Measurements from ENCODE around the gene UBASH3A. TPM values are rescaled to one million over a fixed set of nuclear protein-coding genes. Genes with fewer than 3 reads are reported as not detected.
"Not testable (repeated sequence)": the region's sequence is repeated elsewhere in the genome, so short reads cannot be mapped to it uniquely, and the experiment has no call there.

The UBASH3A gene
- total RNA-seq, 2 experiments from 2014 or later, result 59.7 to 60.8 TPM

DNA sequence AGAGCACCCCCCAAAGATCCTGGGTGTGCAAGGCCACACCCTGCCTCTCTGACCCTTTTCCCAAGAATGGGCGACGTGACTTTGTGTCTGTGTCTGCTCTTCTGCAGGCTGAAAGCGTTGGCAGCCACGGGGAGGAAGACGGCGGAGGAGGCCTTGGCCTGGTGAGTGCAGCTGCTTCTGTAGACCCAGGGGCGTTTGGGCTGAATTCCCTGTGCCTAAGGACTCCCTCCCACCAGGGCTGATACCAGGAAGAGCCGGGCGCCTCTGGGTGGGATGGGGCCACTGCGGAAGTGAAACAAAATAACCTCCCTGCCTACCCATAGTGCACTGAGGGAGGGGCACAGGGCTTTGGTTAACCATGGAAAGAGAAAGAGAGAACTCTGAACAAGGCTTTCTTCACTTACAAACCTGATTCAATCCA is 2.5 kb downstream of the UBASH3A start:
- intact Hi-C loops (cut with DNase I, micrococcal nuclease), result loop anchor here (1.0 to 2.0 kb wide), 2 partner anchors 9 to 19 kb away; no protein-coding TSS in a partner anchor
- CTCF ChIA-PET, result no interaction called here
- Histone ChIP-seq H3K36me3 (ENCODE audit: insufficient read depth, low read length) (peaks cover 43% of the 10 kb centered on the region), H3K9me3 (ENCODE audit: control insufficient read depth in 1 of 2, insufficient read depth in 1 of 2, low read length in 2 of 2) (peaks cover 0 to 8% of the 10 kb centered on the region in 2 experiments), H3K4me1 (ENCODE audit: insufficient read depth, low read length) (peaks cover 70% of the 10 kb centered on the region), H3K27me3 (ENCODE audit: control insufficient read depth in 1 of 2, insufficient read depth in 2 of 2, low read length in 2 of 2) (no peaks in the 10 kb centered on the region), H3K4me3 (ENCODE audit: low read length) (peak overlapping the region; percentile 78), H3K27ac (ENCODE audit: low read depth in 1 of 2, low read length in 2 of 2) (peak overlapping the region; percentile 79 to 85)
- Mint-ChIP-seq H3K4me3 (peak overlapping the region; percentile 92), H3K4me1 (ENCODE audit: low read depth) (peaks cover 72% of the 10 kb centered on the region), H3K36me3 (ENCODE audit: low read depth) (peaks cover 44% of the 10 kb centered on the region), H3K27me3 (no peaks in the 10 kb centered on the region), H3K9me3 (peaks cover 7% of the 10 kb centered on the region), H3K27ac (peak overlapping the region; percentile 96)
- peak in 13 of 14 experiments; percentile 21 to 86 (median 41) for DNase-seq
- ATAC-seq (ENCODE audit: poor library complexity), result peak; percentile 53
- TF ChIP-seq, protein P1, sequence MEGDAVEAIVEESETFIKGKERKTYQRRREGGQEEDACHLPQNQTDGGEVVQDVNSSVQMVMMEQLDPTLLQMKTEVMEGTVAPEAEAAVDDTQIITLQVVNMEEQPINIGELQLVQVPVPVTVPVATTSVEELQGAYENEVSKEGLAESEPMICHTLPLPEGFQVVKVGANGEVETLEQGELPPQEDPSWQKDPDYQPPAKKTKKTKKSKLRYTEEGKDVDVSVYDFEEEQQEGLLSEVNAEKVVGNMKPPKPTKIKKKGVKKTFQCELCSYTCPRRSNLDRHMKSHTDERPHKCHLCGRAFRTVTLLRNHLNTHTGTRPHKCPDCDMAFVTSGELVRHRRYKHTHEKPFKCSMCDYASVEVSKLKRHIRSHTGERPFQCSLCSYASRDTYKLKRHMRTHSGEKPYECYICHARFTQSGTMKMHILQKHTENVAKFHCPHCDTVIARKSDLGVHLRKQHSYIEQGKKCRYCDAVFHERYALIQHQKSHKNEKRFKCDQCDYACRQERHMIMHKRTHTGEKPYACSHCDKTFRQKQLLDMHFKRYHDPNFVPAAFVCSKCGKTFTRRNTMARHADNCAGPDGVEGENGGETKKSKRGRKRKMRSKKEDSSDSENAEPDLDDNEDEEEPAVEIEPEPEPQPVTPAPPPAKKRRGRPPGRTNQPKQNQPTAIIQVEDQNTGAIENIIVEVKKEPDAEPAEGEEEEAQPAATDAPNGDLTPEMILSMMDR (IDR thresholded peaks at IDR 0.05), result no peak
- POLR2A ChIA-PET, result interaction anchor here (0.6 to 5.8 kb wide), 3 partner anchors 15 to 492 kb away, joined by 3 to 208 read pairs (median 4); no protein-coding TSS in a partner anchor

DNA sequence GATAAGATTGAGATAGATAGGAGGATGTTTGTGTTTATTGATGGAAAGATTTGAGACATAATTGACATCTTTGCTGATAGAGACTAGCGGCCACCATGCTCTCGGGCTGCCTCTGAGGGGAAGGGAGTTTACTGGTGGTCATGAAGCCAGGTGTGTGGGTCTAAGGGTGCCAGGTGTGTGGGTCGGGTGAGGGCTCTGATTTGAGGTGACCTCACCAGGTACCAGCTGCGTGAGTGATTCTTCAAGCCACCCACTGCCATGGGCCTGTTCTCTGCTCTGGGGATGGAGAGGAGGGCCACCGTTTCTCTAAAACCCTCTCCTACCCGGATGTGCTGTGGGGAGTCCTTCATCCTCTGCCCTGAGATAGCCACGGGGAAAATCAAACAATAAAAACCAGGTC is 3.2 kb downstream of the UBASH3A start:
- peak overlapping the region; percentile 79 to 85 for H3K27ac ChIP-seq (ENCODE audit: low read depth in 1 of 2, low read length in 2 of 2)
- no peak for DNase-seq

DNA sequence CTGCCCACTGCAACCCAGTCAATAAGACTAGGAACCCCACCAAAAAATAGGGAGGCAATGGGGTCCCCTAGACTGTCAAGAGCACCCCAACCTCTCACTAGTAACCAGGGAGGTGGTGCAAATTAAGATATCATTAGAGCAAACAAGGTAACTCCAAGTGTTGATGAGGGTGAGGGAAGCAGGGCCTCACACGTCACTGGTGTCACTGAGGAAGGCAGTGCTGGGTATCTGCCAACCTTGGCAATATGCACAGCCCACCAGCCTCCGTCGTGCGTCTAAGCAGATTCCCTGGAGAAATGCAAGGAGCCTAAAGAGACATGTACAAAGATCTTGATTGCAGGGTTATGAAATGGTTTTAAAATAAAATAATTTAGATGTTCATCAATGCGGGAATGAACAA is 3.8 kb downstream of the UBASH3A start:
- peak overlapping the region; percentile 79 to 85 for H3K27ac ChIP-seq (ENCODE audit: low read depth in 1 of 2, low read length in 2 of 2)
- peaks cover 71% of the 10 kb centered on the region for H3K4me1 ChIP-seq (ENCODE audit: insufficient read depth, low read length)
- peak overlapping the region; percentile 78 for H3K4me3 ChIP-seq (ENCODE audit: low read length)
- TF ChIP-seq, protein P1 (IDR thresholded peaks at IDR 0.05), result no peak
- intact Hi-C loops (cut with DNase I, micrococcal nuclease), result loop anchor here in 1 of 2 experiments (2.0 kb wide), 1 partner anchor 17 kb away; no protein-coding TSS in a partner anchor
- H3K36me3 ChIP-seq (ENCODE audit: insufficient read depth, low read length), result peaks cover 56% of the 10 kb centered on the region
- H3K4me3 Mint-ChIP-seq, result peak overlapping the region; percentile 92
- peaks cover 62% of the 10 kb centered on the region for H3K4me1 Mint-ChIP-seq (ENCODE audit: low read depth)
- ChIA-PET CTCF (interaction anchor here (1.2 kb wide), 1 partner anchor 26 kb away, joined by 3 read pairs; no protein-coding TSS in a partner anchor), POLR2A (interaction anchor here (2.8 kb wide), 1 partner anchor 14 kb away, joined by 19 read pairs; no protein-coding TSS in a partner anchor)
- peak in 1 of 14 experiments; percentile 2 for DNase-seq
- no peaks in the 10 kb centered on the region for H3K27me3 Mint-ChIP-seq
- no peaks in the 10 kb centered on the region for H3K27me3 ChIP-seq (ENCODE audit: control insufficient read depth in 1 of 2, insufficient read depth in 2 of 2, low read length in 2 of 2)
- no peaks in the 10 kb centered on the region for H3K9me3 ChIP-seq (ENCODE audit: control insufficient read depth in 1 of 2, insufficient read depth in 1 of 2, low read length in 2 of 2)
- ATAC-seq (ENCODE audit: poor library complexity), result no peak
- H3K27ac Mint-ChIP-seq, result peak overlapping the region; percentile 96
- peaks cover 44% of the 10 kb centered on the region for H3K36me3 Mint-ChIP-seq (ENCODE audit: low read depth)
- H3K9me3 Mint-ChIP-seq, result no peaks in the 10 kb centered on the region

More for the DNA sequence above, 3.2 kb downstream of the UBASH3A start:
- Histone ChIP-seq H3K4me1 (ENCODE audit: insufficient read depth, low read length) (peaks cover 71% of the 10 kb centered on the region), H3K27me3 (ENCODE audit: control insufficient read depth in 1 of 2, insufficient read depth in 2 of 2, low read length in 2 of 2) (no peaks in the 10 kb centered on the region), H3K4me3 (ENCODE audit: low read length) (peak overlapping the region; percentile 78), H3K9me3 (ENCODE audit: control insufficient read depth in 1 of 2, insufficient read depth in 1 of 2, low read length in 2 of 2) (peaks cover 0 to 2% of the 10 kb centered on the region in 2 experiments), H3K36me3 (ENCODE audit: insufficient read depth, low read length) (peaks cover 50% of the 10 kb centered on the region)
- TF ChIP-seq, protein P1 (IDR thresholded peaks at IDR 0.05), result no peak
- no peak for ATAC-seq (ENCODE audit: poor library complexity)
- Mint-ChIP-seq H3K36me3 (ENCODE audit: low read depth) (peaks cover 44% of the 10 kb centered on the region), H3K9me3 (peaks cover 2% of the 10 kb centered on the region), H3K4me1 (ENCODE audit: low read depth) (peaks cover 66% of the 10 kb centered on the region), H3K27ac (peak overlapping the region; percentile 96), H3K27me3 (no peaks in the 10 kb centered on the region), H3K4me3 (peak overlapping the region; percentile 92)
- ChIA-PET CTCF (no interaction called here), POLR2A (interaction anchor here (5.8 kb wide), 1 partner anchor 14 kb away, joined by 208 read pairs; no protein-coding TSS in a partner anchor)
- intact Hi-C loops (cut with DNase I, micrococcal nuclease), result loop anchor here (1.0 to 2.0 kb wide), 2 partner anchors 8 to 18 kb away; no protein-coding TSS in a partner anchor

DNA sequence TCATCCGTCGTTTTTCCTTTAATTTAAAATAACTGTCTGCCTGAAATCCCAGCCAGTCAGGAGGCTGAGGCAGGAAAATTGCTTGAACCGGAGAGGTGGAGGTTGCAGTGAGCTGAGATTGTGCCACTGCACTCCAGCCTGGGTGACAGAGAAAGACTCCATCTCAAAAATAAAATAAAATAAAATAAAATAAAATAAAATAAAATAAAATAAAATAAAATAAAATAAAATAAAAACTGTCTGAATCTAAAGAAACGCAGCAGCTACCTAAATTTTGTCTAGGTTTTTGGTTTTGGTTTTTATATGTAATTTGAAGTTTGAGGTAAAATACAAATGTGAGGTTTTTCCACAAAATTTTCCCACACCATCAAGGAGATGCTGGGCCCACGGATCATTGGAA is 5.0 kb downstream of the UBASH3A start:
- H3K9me3 ChIP-seq (ENCODE audit: control insufficient read depth in 1 of 2, insufficient read depth in 1 of 2, low read length in 2 of 2); H3K9me3 Mint-ChIP-seq; H3K27me3 ChIP-seq (ENCODE audit: control insufficient read depth in 1 of 2, insufficient read depth in 2 of 2, low read length in 2 of 2); DNase-seq; ATAC-seq (ENCODE audit: poor library complexity); H3K4me3 ChIP-seq (ENCODE audit: low read length); H3K27me3 Mint-ChIP-seq; H3K27ac ChIP-seq (ENCODE audit: low read depth in 1 of 2, low read length in 2 of 2); intact Hi-C loops (cut with DNase I, micrococcal nuclease): not testable (repeated sequence)
- Mint-ChIP-seq H3K4me3 (peak overlapping the region; percentile 65), H3K27ac (peak overlapping the region; percentile 96), H3K4me1 (ENCODE audit: low read depth) (peaks cover 62% of the 10 kb centered on the region), H3K36me3 (ENCODE audit: low read depth) (peaks cover 41% of the 10 kb centered on the region)
- CTCF ChIA-PET, result interaction anchor here (1.8 kb wide), 1 partner anchor 16 kb away, joined by 8 read pairs; no protein-coding TSS in a partner anchor
- Histone ChIP-seq H3K36me3 (ENCODE audit: insufficient read depth, low read length) (peaks cover 68% of the 10 kb centered on the region), H3K4me1 (ENCODE audit: insufficient read depth, low read length) (peaks cover 72% of the 10 kb centered on the region)
- POLR2A ChIA-PET, result interaction anchor here (1.7 to 4.3 kb wide), 3 partner anchors 10 to 17 kb away, joined by 5 to 19 read pairs (median 13); no protein-coding TSS in a partner anchor

All from CD4-positive, alpha-beta T cell (primary cell).